Central memory CD8-positive, alpha-beta T cell (primary cell): Measurements from ENCODE around the gene SRPK1.

Source experiments
- ATAC-seq: fragments of 150-1000 bp; cut with Tn5 transposase; replicated peaks from 2 replicates; pipeline ENCODE4 v1.10.0; 2022; ENCODE audit warnings: mild to moderate bottlenecking, moderate FRiP score, moderate number of reproducible peaks; ENCODE audit not compliant: poor library complexity, severe bottlenecking; ENCODE audit errors: extremely low read depth
- DNase-seq, 2 donors: peaks; one replicate each; pipeline ENCODE4 v3.0.0; 2021; ENCODE audit warnings: low spot score in 2 of 2
- H3K27ac Mint-ChIP-seq: one replicate; pipeline ENCODE4 v1.8.0; 2022; ENCODE audit warnings: low read depth, mild to moderate bottlenecking, moderate library complexity, mixed read lengths
- H3K27me3 Mint-ChIP-seq: one replicate; pipeline ENCODE4 v1.8.0; 2022; ENCODE audit warnings: mixed read lengths
- H3K36me3 Mint-ChIP-seq: one replicate; pipeline ENCODE4 v1.8.0; 2022; ENCODE audit warnings: mild to moderate bottlenecking, moderate library complexity, mixed read lengths; ENCODE audit not compliant: insufficient read depth
- H3K4me1 Mint-ChIP-seq: one replicate; pipeline ENCODE4 v1.8.0; 2022; ENCODE audit warnings: mixed read lengths
- H3K4me3 Mint-ChIP-seq: one replicate; pipeline ENCODE4 v1.8.0; 2022; ENCODE audit warnings: mild to moderate bottlenecking, moderate library complexity, mixed read lengths
- H3K9me3 Mint-ChIP-seq: one replicate; pipeline ENCODE4 v1.8.0; 2022; ENCODE audit warnings: mixed read lengths

Gene SRPK1

DNA sequence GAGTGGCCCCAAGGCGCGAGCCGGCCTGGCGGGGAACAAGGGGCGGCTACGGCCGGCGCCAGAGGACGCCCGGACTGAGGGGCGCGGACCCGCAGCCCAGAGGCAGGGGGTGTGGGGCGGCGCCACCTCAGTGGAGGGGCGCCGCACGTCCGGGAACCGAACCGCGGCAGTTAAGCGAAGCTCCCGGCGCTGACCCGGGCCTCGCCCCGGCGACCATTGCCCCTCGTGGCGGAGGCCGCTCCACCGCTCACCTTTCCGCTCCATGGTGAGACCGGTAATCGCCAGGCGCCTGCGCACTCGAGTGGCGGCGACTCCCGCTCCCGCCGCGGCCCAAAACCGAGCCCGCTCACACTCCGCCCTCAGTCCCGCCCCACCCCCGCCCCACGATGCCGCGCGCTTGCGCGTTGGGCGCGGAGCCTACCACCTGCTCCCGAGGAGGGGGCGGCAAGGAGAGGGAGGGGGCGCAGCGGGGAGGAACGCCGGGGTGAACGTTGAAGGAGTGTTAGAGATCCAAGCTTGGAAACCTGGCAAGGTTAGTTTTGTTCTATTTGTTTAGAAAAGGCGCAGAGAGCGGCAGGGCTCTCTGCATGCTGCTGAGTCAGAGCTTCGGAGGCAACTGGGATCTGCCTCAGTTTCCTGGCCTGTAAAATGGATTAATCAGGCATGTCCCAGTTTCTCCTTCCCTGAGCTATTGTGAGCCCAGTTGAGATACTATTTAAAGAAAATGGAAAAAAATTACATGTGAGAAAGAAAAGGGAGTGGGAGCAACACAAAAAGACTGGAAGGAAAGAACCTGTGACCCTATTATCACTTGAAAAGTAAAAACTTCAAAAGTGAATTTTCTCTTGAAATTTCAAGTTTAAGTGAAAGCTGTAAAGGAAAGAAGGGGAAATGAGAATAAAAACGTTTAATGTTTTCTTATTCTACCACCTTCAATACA is at the start of gene SRPK1:
TSS of gene SRPK1 (minus strand) at position 306 of the 940 bp plus-strand sequence. CDS start at position 264, 42 bp downstream.
- H3K4me1 Mint-ChIP-seq, result peaks cover 51% of the 10 kb centered on the region
- DNase-seq, result peak; percentile 58 to 62
- peak within 1 kb of the TSS; percentile 97 for H3K4me3 Mint-ChIP-seq
- H3K9me3 Mint-ChIP-seq, result no peaks in the 10 kb centered on the region
- H3K27ac Mint-ChIP-seq, result peak within 1 kb of the TSS; percentile 93
- peak; percentile 73 for ATAC-seq
- H3K27me3 Mint-ChIP-seq, result no peaks in the 10 kb centered on the region
- H3K36me3 Mint-ChIP-seq, result peaks cover 10% of the 10 kb centered on the region

DNA sequence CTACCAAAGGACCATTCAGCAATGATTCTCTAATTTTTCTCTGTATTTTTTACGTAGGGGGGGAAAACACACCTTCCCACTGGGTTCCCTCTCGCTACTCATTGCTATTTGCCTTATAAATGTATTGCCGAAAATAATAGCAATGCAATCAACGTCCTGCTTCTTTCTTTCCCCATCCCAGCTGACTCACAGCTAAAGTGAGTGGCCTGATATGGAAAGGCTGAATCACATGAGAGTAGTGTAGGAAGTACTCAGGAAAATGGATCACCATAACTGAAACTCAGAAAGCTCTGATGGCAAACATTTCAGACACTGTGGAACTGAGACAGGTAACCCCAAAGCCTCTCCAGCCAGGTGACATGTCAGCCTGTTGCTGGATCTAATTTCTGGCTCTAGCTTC is 49.3 kb upstream of the SRPK1 start:
- no peaks in the 10 kb centered on the region for H3K27me3 Mint-ChIP-seq
- no peaks in the 10 kb centered on the region for H3K36me3 Mint-ChIP-seq
- H3K9me3 Mint-ChIP-seq, result no peaks in the 10 kb centered on the region
- no peak overlapping the region for H3K27ac Mint-ChIP-seq
- H3K4me3 Mint-ChIP-seq, result no peak overlapping the region
- DNase-seq, result no peak
- ATAC-seq, result no peak
- no peaks in the 10 kb centered on the region for H3K4me1 Mint-ChIP-seq

DNA sequence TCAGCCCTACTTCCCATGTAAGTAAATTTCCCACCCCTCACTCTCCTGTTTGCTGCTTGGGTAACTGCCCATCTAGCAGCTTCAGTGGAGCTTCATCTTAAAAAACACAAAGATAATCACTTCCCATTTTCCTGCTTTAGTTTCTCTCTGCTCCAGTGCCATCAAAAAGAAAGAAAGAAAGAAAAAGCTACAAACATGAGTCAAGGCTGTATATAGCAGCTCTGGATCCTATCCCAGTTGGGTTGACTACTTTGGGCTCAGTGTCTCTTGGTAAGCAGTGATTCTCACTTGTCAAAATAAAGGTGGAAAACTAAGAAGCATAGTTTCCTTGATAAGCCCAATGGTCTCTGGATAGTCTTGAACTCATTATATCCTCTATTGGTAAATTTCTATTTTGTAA is 48.7 kb upstream of the SRPK1 start:
- ATAC-seq (no peak), DNase-seq (no peak)
- no peaks in the 10 kb centered on the region for H3K36me3 Mint-ChIP-seq
- no peak overlapping the region for H3K27ac Mint-ChIP-seq
- H3K4me3 Mint-ChIP-seq, result no peak overlapping the region
- no peaks in the 10 kb centered on the region for H3K4me1 Mint-ChIP-seq
- no peaks in the 10 kb centered on the region for H3K27me3 Mint-ChIP-seq
- no peaks in the 10 kb centered on the region for H3K9me3 Mint-ChIP-seq

DNA sequence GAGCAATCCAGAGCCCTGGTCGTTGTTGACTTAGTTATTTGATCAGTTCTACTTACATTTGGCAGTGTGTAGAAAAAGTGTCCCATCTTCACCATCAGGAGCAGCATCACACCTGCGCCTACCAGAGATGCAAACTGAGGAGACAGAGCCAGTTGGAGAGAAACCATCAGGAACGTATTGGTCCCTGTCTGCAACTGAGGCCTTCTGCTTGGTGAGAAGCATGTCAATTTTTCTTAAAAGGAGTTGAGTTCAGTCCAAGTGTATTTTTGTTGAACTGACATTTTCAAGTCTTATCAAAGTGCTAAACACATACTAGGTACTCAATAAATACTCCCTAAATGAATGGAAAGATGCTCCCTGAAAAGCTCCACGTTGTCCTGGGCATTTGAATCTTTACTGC is 47.9 kb upstream of the SRPK1 start:
- Mint-ChIP-seq H3K4me1 (no peaks in the 10 kb centered on the region), H3K9me3 (no peaks in the 10 kb centered on the region), H3K4me3 (no peak overlapping the region), H3K27ac (no peak overlapping the region), H3K36me3 (no peaks in the 10 kb centered on the region), H3K27me3 (no peaks in the 10 kb centered on the region)
- DNase-seq (no peak), ATAC-seq (no peak)

DNA sequence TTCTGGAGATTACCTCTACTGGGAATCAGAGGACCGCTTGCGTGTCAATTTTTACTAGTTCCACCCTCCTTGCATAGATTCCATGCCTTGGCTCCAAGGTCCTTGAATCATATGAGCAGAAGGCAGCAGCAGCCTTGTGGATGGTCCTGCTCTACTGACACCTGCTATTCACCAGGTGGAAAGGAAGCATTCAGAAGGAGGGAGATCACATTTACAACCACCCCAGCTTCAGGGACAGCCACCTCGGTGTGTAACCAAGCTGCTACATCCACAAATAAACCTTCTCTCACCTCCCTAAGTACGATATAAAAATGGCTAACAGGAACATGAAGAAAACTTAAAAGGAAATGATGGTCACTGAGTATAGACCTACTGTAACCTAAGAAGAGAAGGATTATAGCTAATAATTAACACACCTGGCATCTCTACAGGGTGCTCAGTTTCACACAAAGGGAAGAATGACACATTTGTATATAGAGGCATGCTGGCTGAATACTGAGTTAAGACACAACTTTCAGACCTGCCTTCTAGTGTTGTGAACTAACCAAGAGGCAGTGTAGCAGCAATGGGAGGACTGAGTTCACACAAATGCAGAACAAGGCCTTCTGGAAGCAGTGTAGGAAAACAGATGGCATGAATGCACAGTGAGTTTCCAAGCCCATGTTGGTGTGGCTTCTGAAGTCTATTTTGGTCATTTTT is 46.3 kb upstream of the SRPK1 start:
- no peak overlapping the region for H3K4me3 Mint-ChIP-seq
- DNase-seq (no peak), ATAC-seq (no peak)
- H3K36me3 Mint-ChIP-seq, result no peaks in the 10 kb centered on the region
- H3K9me3 Mint-ChIP-seq, result no peaks in the 10 kb centered on the region
- no peak overlapping the region for H3K27ac Mint-ChIP-seq
- no peaks in the 10 kb centered on the region for H3K4me1 Mint-ChIP-seq
- H3K27me3 Mint-ChIP-seq, result peaks cover 11% of the 10 kb centered on the region

DNA sequence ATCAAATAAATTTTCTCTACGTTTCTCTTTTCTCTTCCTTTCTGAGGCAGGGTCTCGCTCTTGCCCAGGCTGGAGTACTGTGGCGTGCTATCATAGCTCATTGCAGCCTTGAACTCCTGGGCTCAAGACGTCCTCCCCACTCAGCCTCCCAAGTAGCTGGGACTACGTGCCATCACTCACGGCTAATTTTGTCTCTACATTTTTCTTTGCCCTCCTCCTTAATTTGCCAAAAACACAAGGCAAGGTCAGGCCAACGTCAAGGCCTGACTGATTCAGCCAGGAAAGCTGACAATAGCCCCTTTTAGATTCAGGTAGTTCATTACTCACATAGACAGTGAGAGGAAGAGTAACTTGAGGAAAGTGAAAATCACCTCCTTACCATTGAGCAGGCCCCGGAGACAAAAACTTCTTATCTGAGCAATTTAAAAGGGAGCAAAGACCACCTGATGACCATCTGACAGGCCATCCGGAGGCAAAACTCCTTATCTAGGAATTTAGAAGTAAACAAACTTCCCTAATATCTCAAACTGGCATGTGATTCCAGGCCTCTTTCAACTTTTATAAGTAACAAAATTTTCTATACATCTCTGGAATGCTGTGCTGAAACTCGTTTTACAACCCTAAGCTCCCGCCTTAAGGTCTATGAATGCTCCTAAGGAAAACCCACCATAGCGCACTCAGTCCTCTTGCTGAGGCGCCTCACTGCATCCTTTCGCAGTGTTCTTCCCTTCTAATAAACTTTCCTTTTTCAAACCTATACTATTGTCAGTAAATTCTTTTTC is 42.1 kb upstream of the SRPK1 start:
- no peaks in the 10 kb centered on the region for H3K36me3 Mint-ChIP-seq
- peaks cover 53% of the 10 kb centered on the region for H3K27me3 Mint-ChIP-seq
- DNase-seq (no peak), ATAC-seq (no peak)
- no peak overlapping the region for H3K27ac Mint-ChIP-seq
- no peaks in the 10 kb centered on the region for H3K9me3 Mint-ChIP-seq
- no peak overlapping the region for H3K4me3 Mint-ChIP-seq
- H3K4me1 Mint-ChIP-seq, result no peaks in the 10 kb centered on the region

DNA sequence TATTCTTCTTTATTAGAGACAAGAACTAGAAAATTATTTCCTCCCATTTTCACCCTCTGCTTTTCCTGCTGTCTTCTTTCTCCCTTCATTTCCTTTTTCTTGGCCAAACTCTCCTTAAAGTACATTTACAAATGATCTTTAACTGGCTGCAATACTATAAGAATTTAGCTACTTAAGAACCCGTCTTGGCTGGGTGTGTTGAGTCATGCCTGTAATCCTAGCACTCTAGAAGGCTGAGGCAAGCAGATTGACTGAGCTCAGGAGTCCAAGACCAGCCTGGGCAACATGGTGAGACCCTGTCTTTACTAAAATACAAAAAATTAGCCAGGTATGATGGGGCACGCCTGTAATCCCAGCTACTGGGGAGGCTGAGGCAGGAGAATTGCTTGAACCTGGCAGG is 39.3 kb upstream of the SRPK1 start:
- no peaks in the 10 kb centered on the region for H3K4me1 Mint-ChIP-seq
- H3K9me3 Mint-ChIP-seq, result no peaks in the 10 kb centered on the region
- no peak overlapping the region for H3K4me3 Mint-ChIP-seq
- no peak overlapping the region for H3K27ac Mint-ChIP-seq
- peaks cover 60% of the 10 kb centered on the region for H3K27me3 Mint-ChIP-seq
- no peaks in the 10 kb centered on the region for H3K36me3 Mint-ChIP-seq
- DNase-seq, result no peak
- ATAC-seq, result no peak

DNA sequence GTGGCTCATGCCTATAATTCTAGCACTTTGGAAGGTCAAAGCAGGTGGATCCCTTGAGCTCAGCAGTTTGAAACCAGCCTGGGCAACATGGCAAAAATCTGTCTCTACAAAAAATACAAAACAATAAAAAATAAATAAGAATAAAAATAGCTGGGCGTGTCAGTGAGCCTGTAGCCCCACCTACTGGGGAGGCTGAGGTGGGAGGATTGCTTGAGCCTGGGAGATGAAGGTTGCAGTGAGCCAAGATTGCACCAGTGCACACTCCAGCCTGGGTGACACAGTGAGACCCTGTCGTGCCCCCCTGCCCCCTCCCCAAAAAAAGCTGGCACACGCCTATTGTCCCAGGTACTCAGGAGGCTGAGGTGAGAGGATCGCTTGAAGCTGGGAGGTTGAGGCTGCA is 35.1 kb upstream of the SRPK1 start:
- no peaks in the 10 kb centered on the region for H3K36me3 Mint-ChIP-seq
- no peaks in the 10 kb centered on the region for H3K4me1 Mint-ChIP-seq
- no peak for DNase-seq
- H3K27ac Mint-ChIP-seq, result no peak overlapping the region
- peaks cover 36% of the 10 kb centered on the region for H3K27me3 Mint-ChIP-seq
- H3K9me3 Mint-ChIP-seq, result no peaks in the 10 kb centered on the region
- H3K4me3 Mint-ChIP-seq, result no peak overlapping the region
- ATAC-seq, result no peak

DNA sequence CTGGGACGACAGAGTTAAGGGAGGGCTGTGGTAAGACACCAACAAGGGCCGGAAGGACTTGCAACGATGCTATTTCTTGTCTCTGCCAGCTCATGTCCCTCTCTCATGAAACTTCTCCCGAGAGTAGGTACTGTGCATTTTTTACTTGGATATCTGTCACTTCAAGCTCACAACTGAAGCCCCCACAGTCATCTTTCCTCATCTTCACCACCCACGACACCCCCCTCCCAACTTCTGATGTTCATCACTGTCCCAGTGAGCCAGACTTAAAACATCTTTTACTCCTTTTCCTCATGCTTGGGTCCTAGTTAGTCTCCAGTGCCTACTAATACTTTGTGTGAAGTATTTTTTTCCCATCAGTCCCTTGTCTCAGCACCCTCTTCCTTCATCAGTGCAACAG is 34.6 kb upstream of the SRPK1 start:
- no peak for DNase-seq
- Mint-ChIP-seq H3K4me3 (no peak overlapping the region), H3K27ac (no peak overlapping the region), H3K9me3 (no peaks in the 10 kb centered on the region), H3K36me3 (no peaks in the 10 kb centered on the region), H3K4me1 (no peaks in the 10 kb centered on the region), H3K27me3 (peaks cover 32% of the 10 kb centered on the region)
- ATAC-seq, result no peak

DNA sequence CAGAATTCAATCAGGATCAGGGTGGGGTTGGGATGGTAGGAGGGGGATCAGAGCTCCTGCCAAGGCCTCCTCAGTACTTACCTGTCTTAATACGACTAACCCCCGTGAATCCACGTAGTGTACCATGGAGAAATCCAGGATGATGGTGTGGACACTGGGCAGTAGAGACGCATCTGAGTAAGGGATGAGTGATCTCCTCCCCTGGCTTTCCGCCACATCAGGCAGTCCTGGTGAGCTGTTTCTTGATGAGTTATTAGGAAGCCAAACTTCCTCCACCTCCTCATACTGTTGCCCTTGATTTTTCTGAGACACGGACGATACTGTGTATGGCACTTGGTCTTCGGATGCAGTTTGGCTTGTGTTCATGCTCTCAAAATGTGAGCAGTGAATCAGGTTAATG is 34.2 kb upstream of the SRPK1 start:
- no peak overlapping the region for H3K4me3 Mint-ChIP-seq
- no peaks in the 10 kb centered on the region for H3K36me3 Mint-ChIP-seq
- H3K27me3 Mint-ChIP-seq, result peaks cover 27% of the 10 kb centered on the region
- no peak for ATAC-seq
- no peaks in the 10 kb centered on the region for H3K9me3 Mint-ChIP-seq
- no peak for DNase-seq
- no peaks in the 10 kb centered on the region for H3K4me1 Mint-ChIP-seq
- H3K27ac Mint-ChIP-seq, result no peak overlapping the region

DNA sequence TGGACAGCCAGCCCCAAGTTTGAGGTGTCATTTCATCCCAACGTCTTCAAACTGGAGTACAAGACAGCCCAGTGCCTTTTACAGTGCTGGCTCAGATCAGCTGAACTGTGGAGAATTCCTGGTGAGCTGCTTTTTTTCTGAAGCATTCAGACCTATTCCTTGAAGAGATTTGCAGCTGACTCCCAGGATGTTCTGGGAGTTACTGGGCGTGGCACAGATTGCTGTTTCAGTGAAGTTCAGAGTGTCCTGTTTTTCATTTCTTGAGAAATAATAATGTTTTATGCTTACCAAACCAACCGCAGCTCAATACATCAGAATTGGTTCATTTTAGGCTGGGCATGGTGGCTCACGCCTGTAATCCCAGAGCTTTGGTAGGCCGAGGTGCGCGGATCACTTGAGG is 33.4 kb upstream of the SRPK1 start:
- ATAC-seq (no peak), DNase-seq (no peak)
- no peak overlapping the region for H3K27ac Mint-ChIP-seq
- H3K27me3 Mint-ChIP-seq, result peaks cover 21% of the 10 kb centered on the region
- H3K36me3 Mint-ChIP-seq, result no peaks in the 10 kb centered on the region
- H3K4me3 Mint-ChIP-seq, result no peak overlapping the region
- H3K4me1 Mint-ChIP-seq, result no peaks in the 10 kb centered on the region
- no peaks in the 10 kb centered on the region for H3K9me3 Mint-ChIP-seq

DNA sequence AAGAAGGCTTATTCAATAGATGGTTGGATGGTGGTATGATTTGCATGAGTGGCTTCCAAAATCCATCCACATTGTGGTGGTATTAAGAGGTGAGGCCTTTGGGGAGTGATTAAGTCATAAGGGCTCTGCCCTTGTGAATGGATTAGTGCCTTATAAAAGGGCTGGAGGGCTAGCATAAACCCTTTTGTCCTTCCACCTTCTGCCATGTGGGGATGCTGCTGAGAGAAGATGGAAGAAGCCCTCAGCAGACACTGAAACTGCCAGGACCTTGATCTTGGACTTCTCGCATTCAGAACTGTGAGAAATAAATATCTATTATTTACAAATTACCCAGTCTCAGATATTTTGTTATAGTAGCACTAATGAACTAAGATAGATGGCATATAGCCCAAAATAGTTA is 27.8 kb upstream of the SRPK1 start:
- Mint-ChIP-seq H3K27me3 (no peaks in the 10 kb centered on the region), H3K9me3 (no peaks in the 10 kb centered on the region), H3K4me1 (no peaks in the 10 kb centered on the region), H3K27ac (no peak overlapping the region), H3K4me3 (no peak overlapping the region), H3K36me3 (no peaks in the 10 kb centered on the region)
- no peak for DNase-seq
- no peak for ATAC-seq
